CD4-positive, alpha-beta memory T cell (primary cell): ENCODE results near the gene GABBR1. TPM values are rescaled to one million over a fixed set of nuclear protein-coding genes. Genes with fewer than 3 reads are reported as not detected.
A peak's percentile ranks its signal among the peaks of the same experiment; 100 is the strongest.

ENCODE experiments used
- CTCF ChIA-PET: fragments of 350-600 bp; sonication (Branson Sonifier 250); formaldehyde crosslinking; loops from one replicate; lab custom pipeline; 2021; ENCODE audit warnings: inconsistent platforms; ENCODE audit not compliant: partially characterized antibody; lab: Charles Lee
- POLR2A ChIA-PET: fragments of 350-600 bp; sonication (Branson Sonifier 250); formaldehyde crosslinking; loops from one replicate; lab custom pipeline; 2021; ENCODE audit not compliant: partially characterized antibody; lab: Charles Lee
- DNase-seq, 5 donors: peaks; one replicate each; pipeline versions ENCODE4 v3.0.0 to v3.0.0-alpha.2; 2020 to 2022; ENCODE audit warnings: mixed read lengths in 1 of 5
- H3K27ac ChIP-seq: one replicate; pipeline ENCODE4 v1.7.0; 2013; ENCODE audit warnings: low read depth, low read length
- H3K27me3 ChIP-seq: 2 replicates; pipeline ENCODE4 v1.7.0; 2013; ENCODE audit warnings: mild to moderate bottlenecking, low read length, moderate library complexity; ENCODE audit not compliant: insufficient read depth
- H3K36me3 ChIP-seq: 2 replicates; pipeline ENCODE4 v1.7.0; 2013; ENCODE audit warnings: mild to moderate bottlenecking, low read length, moderate library complexity; ENCODE audit not compliant: insufficient read depth
- H3K4me1 ChIP-seq: 2 replicates; pipeline ENCODE4 v1.7.0; 2013; ENCODE audit warnings: mild to moderate bottlenecking, low read length, moderate library complexity; ENCODE audit not compliant: insufficient read depth
- H3K4me3 ChIP-seq, 2 donors: one replicate each; pipeline ENCODE4 v1.7.0; 2013; ENCODE audit warnings: low read length in 2 of 2, mild to moderate bottlenecking in 1 of 2
- H3K9me3 ChIP-seq, 2 donors: one replicate each; pipeline ENCODE4 v1.7.0; 2013; ENCODE audit warnings: low read length in 2 of 2, control low read depth in 1 of 2; ENCODE audit not compliant: control insufficient read depth in 1 of 2
- H3K27ac Mint-ChIP-seq, 7 donors: one replicate each; pipeline ENCODE4 v1.8.0; 2020 to 2021; ENCODE audit warnings: mixed read lengths in 7 of 7, mild to moderate bottlenecking in 6 of 7, inconsistent platforms in 3 of 7, moderate library complexity in 3 of 7
- H3K27me3 Mint-ChIP-seq, 2 donors: one replicate each; pipeline ENCODE4 v1.8.0; 2020 to 2021; ENCODE audit warnings: mixed read lengths in 2 of 2
- H3K36me3 Mint-ChIP-seq, 2 donors: one replicate each; pipeline ENCODE4 v1.8.0; 2020 to 2021; ENCODE audit warnings: mixed read lengths in 2 of 2, inconsistent platforms in 1 of 2, mild to moderate bottlenecking in 1 of 2
- H3K4me1 Mint-ChIP-seq, 4 donors: one replicate each; pipeline ENCODE4 v1.8.0; 2020 to 2021; ENCODE audit warnings: mixed read lengths in 4 of 4, mild to moderate bottlenecking in 1 of 4
- H3K4me3 Mint-ChIP-seq, 8 donors: one replicate each; pipeline ENCODE4 v1.8.0; 2020 to 2021; ENCODE audit warnings: mixed read lengths in 8 of 8, mild to moderate bottlenecking in 7 of 8, moderate library complexity in 6 of 8, inconsistent platforms in 3 of 8
- H3K9me3 Mint-ChIP-seq, 8 donors: one replicate each; pipeline ENCODE4 v1.8.0; 2020 to 2021; ENCODE audit warnings: mixed read lengths in 8 of 8, mild to moderate bottlenecking in 5 of 8, inconsistent platforms in 3 of 8, moderate library complexity in 1 of 8
- intact Hi-C: fragments of 100-400 bp; cut with micrococcal nuclease; formaldehyde crosslinking; loops from one replicate; pipeline ENCODE4 v1.15.1; 2023
- polyA plus RNA-seq, 2 donors: library from polyadenylated mRNA; unstranded; fragments of 300-500 nt; fragmentation: Illumina TruSeq; gene quantifications; one replicate each; pipeline ENCODE4 v1.2.3, GENCODE V29; 2021
- total RNA-seq, 2 experiments: library from RNA; stranded (reverse); gene quantifications; one replicate each; pipeline ENCODE4 v1.2.3, GENCODE V29; 2021

Gene GABBR1
- total and polyA plus RNA-seq, 4 experiments from 2014 or later = 1.8 to 58.9 (median 30.2) TPM

GRCh38 chr6:29647927-29648642, 15.1 kb upstream of the GABBR1 start:
- no peaks in the 10 kb centered on the region for H3K9me3 ChIP-seq
- no peak overlapping the region for H3K4me3 ChIP-seq
- H3K27ac Mint-ChIP-seq = peak overlapping the region in 2 of 7 donors; percentile 51 to 53
- peaks cover 0 to 3% of the 10 kb centered on the region in 2 donors for H3K36me3 Mint-ChIP-seq
- no peaks in the 10 kb centered on the region for H3K36me3 ChIP-seq
- H3K9me3 Mint-ChIP-seq = no peaks in the 10 kb centered on the region
- no peak for DNase-seq
- intact Hi-C loops = no loop called here
- H3K4me3 Mint-ChIP-seq = no peak overlapping the region
- peaks cover 16% of the 10 kb centered on the region for H3K4me1 ChIP-seq
- H3K27me3 ChIP-seq = no peaks in the 10 kb centered on the region
- CTCF ChIA-PET = interaction anchor here (3.5 kb wide), 1 partner anchor 29 kb away, joined by 22 read pairs; no protein-coding TSS in a partner anchor
- H3K27ac ChIP-seq = no peak overlapping the region
- H3K27me3 Mint-ChIP-seq = peaks cover 0 to 1% of the 10 kb centered on the region in 2 donors
- H3K4me1 Mint-ChIP-seq = peaks cover 7 to 22% (median 14%) of the 10 kb centered on the region in 4 donors
- POLR2A ChIA-PET = interaction anchor here (1.1 kb wide), 1 partner anchor 15 kb away, joined by 4 read pairs; the partner anchor contains the start of gene GABBR1

GRCh38 chr6:29641430-29642148, 8.6 kb upstream of the GABBR1 start:
- Histone ChIP-seq H3K9me3 (no peaks in the 10 kb centered on the region), H3K4me1 (peaks cover 23% of the 10 kb centered on the region), H3K4me3 (no peak overlapping the region), H3K27ac (peak overlapping the region; percentile 37), H3K36me3 (no peaks in the 10 kb centered on the region), H3K27me3 (no peaks in the 10 kb centered on the region)
- H3K9me3 Mint-ChIP-seq = no peaks in the 10 kb centered on the region
- no peaks in the 10 kb centered on the region for H3K27me3 Mint-ChIP-seq
- H3K4me1 Mint-ChIP-seq = peaks cover 10 to 24% (median 17%) of the 10 kb centered on the region in 4 donors
- ChIA-PET CTCF (interaction anchor here (1.4 to 21.8 kb wide), 5 partner anchors 9 to 54 kb away, joined by 3 to 336 read pairs (median 5); partner anchors contain the start of genes GABBR1 and MOG), POLR2A (interaction anchor here (1.4 to 3.7 kb wide), 5 partner anchors 9 to 14 kb away, joined by 6 to 43 read pairs (median 9); partner anchors contain the start of gene GABBR1)
- DNase-seq = peak; percentile 25 to 46 (median 33)
- peak overlapping the region in 7 of 8 donors; percentile 23 to 85 (median 81) for H3K4me3 Mint-ChIP-seq
- H3K36me3 Mint-ChIP-seq = no peaks in the 10 kb centered on the region
- intact Hi-C loops = no loop called here
- peak overlapping the region; percentile 80 to 97 (median 92) for H3K27ac Mint-ChIP-seq

- H3K4me1 ChIP-seq = peaks cover 30% of the 10 kb centered on the region
- Mint-ChIP-seq H3K4me3 (no peak overlapping the region), H3K27me3 (no peaks in the 10 kb centered on the region), H3K4me1 (peaks cover 16 to 36% (median 26%) of the 10 kb centered on the region in 4 donors), H3K27ac (peak overlapping the region in 3 of 7 donors; percentile 2 to 15 (median 13)), H3K36me3 (peaks cover 0 to 2% of the 10 kb centered on the region in 2 donors), H3K9me3 (no peaks in the 10 kb centered on the region)
- CTCF ChIA-PET = interaction anchor here (21.8 kb wide), 1 partner anchor 17 kb away, joined by 336 read pairs; the partner anchor contains the start of gene MOG
- H3K27me3 ChIP-seq = no peaks in the 10 kb centered on the region
- H3K4me3 ChIP-seq = no peak overlapping the region
- no peak for DNase-seq
- no peaks in the 10 kb centered on the region for H3K36me3 ChIP-seq
- intact Hi-C loops = no loop called here
- POLR2A ChIA-PET = no interaction called here
- H3K9me3 ChIP-seq = no peaks in the 10 kb centered on the region
- no peak overlapping the region for H3K27ac ChIP-seq
Measured at GRCh38 chr6:29637247-29637646, 4.3 kb upstream of the GABBR1 start.

GRCh38 chr6:29633534-29633905, 537 bp upstream of the GABBR1 start:
- Histone ChIP-seq H3K27ac (peak overlapping the region; percentile 37), H3K9me3 (no peaks in the 10 kb centered on the region), H3K36me3 (no peaks in the 10 kb centered on the region), H3K4me3 (peak overlapping the region in 1 of 2 donors; percentile 59), H3K27me3 (no peaks in the 10 kb centered on the region), H3K4me1 (peaks cover 50% of the 10 kb centered on the region)
- DNase-seq = no peak
- intact Hi-C loops = loop anchor here (1.0 to 5.0 kb wide), 2 partner anchors 17 to 796 kb away; no protein-coding TSS in a partner anchor
- Mint-ChIP-seq H3K9me3 (peaks cover 0 to 1% (median 0%) of the 10 kb centered on the region in 8 donors), H3K4me3 (peak overlapping the region; percentile 80 to 94 (median 90)), H3K27ac (peak overlapping the region; percentile 74 to 97 (median 91)), H3K36me3 (peaks cover 0 to 5% of the 10 kb centered on the region in 2 donors), H3K4me1 (peaks cover 38 to 54% (median 44%) of the 10 kb centered on the region in 4 donors), H3K27me3 (no peaks in the 10 kb centered on the region)
- CTCF ChIA-PET = interaction anchor here (1.3 to 21.8 kb wide), 2 partner anchors 8 to 20 kb away, joined by 5 to 336 read pairs; partner anchors contain the start of gene MOG
- POLR2A ChIA-PET = interaction anchor here (0.8 to 3.6 kb wide), 7 partner anchors 8 to 428 kb away, joined by 3 to 44 read pairs (median 5); partner anchors contain the start of gene POLR1H

- Histone ChIP-seq H3K9me3 (no peaks in the 10 kb centered on the region), H3K4me3 (peak overlapping the region in 1 of 2 donors; percentile 59), H3K27me3 (no peaks in the 10 kb centered on the region), H3K36me3 (no peaks in the 10 kb centered on the region), H3K27ac (peak overlapping the region; percentile 37), H3K4me1 (peaks cover 50% of the 10 kb centered on the region)
- Mint-ChIP-seq H3K9me3 (peaks cover 0 to 1% (median 0%) of the 10 kb centered on the region in 8 donors), H3K4me1 (peaks cover 39 to 60% (median 47%) of the 10 kb centered on the region in 4 donors), H3K27ac (peak overlapping the region; percentile 47 to 92 (median 89)), H3K36me3 (peaks cover 0 to 5% of the 10 kb centered on the region in 2 donors), H3K27me3 (no peaks in the 10 kb centered on the region), H3K4me3 (peak overlapping the region; percentile 87 to 95 (median 90))
- intact Hi-C loops = loop anchor here (5.0 kb wide), 1 partner anchor 795 kb away; no protein-coding TSS in a partner anchor
- peak; percentile 49 to 75 (median 60) for DNase-seq
- ChIA-PET POLR2A (interaction anchor here (1.3 to 3.6 kb wide), 6 partner anchors 8 to 429 kb away, joined by 4 to 44 read pairs (median 6); partner anchors contain the start of gene POLR1H), CTCF (interaction anchor here (1.3 to 21.8 kb wide), 2 partner anchors 10 to 22 kb away, joined by 5 to 336 read pairs; partner anchors contain the start of gene MOG)
Measured at GRCh38 chr6:29631860-29632731, 887 bp downstream of the GABBR1 start.

GRCh38 chr6:29631209-29631810, 1.7 kb downstream of the GABBR1 start:
- intact Hi-C loops = loop anchor here (5.0 kb wide), 1 partner anchor 794 kb away; no protein-coding TSS in a partner anchor
- H3K27ac Mint-ChIP-seq = peak overlapping the region in 6 of 7 donors; percentile 68 to 91 (median 84)
- peaks cover 0 to 1% (median 0%) of the 10 kb centered on the region in 8 donors for H3K9me3 Mint-ChIP-seq
- no peaks in the 10 kb centered on the region for H3K9me3 ChIP-seq
- H3K27me3 Mint-ChIP-seq = no peaks in the 10 kb centered on the region
- H3K4me1 ChIP-seq = peaks cover 50% of the 10 kb centered on the region
- ChIA-PET CTCF (interaction anchor here (21.8 kb wide), 1 partner anchor 23 kb away, joined by 336 read pairs; the partner anchor contains the start of gene MOG), POLR2A (interaction anchor here (3.0 to 3.6 kb wide), 2 partner anchors 11 to 19 kb away, joined by 24 to 44 read pairs; no protein-coding TSS in a partner anchor)
- peaks cover 39 to 68% (median 52%) of the 10 kb centered on the region in 4 donors for H3K4me1 Mint-ChIP-seq
- no peaks in the 10 kb centered on the region for H3K36me3 ChIP-seq
- H3K36me3 Mint-ChIP-seq = peaks cover 0 to 5% of the 10 kb centered on the region in 2 donors
- no peak overlapping the region for H3K4me3 ChIP-seq
- peak overlapping the region; percentile 87 to 95 (median 90) for H3K4me3 Mint-ChIP-seq
- H3K27ac ChIP-seq = no peak overlapping the region
- H3K27me3 ChIP-seq = no peaks in the 10 kb centered on the region
- DNase-seq = no peak
